A673 (cell line): ENCODE data around the gene ARHGAP6. TPM values are rescaled to one million over a fixed set of nuclear protein-coding genes. Genes with fewer than 3 reads are reported as not detected.

Source experiments
- BruUV-seq: library from RNA; stranded (reverse); fragments of 400-500 nt; replicated peaks from 2 replicates; lab custom pipeline; 2021; lab: Mats Ljungman, UMichigan
- CTCF ChIA-PET: fragments of 300-600 bp; sonication (Branson Sonifier 250); formaldehyde crosslinking; loops from one replicate; lab custom pipeline; 2022; ENCODE audit warnings: antibody characterized with exemption; lab: Charles Lee
- POLR2A ChIA-PET: fragments of 300-600 bp; sonication (Branson Sonifier 250); formaldehyde crosslinking; loops from one replicate; lab custom pipeline; 2022; ENCODE audit warnings: antibody characterized with exemption; ENCODE audit not compliant: low non-redundant PET; lab: Charles Lee
- DNase-seq: peaks from one replicate; pipeline ENCODE4 v3.0.0-alpha.2; 2015; ENCODE audit warnings: low spot score
- H3K27ac ChIP-seq: fragments of 200-600 bp; sonication (generic); 2 replicates; pipeline ENCODE4 v1.5.1; 2016; ENCODE audit warnings: mixed run types, low read depth, mild to moderate bottlenecking, mixed read lengths, antibody characterized with exemption, low read length; ENCODE audit not compliant: poor library complexity, severe bottlenecking
- H3K27me3 ChIP-seq: fragments of 200-600 bp; sonication (generic); replicated peaks from 2 replicates; pipeline ENCODE4 v1.6.1; 2017; ENCODE audit warnings: mixed run types, low read depth, mild to moderate bottlenecking, mixed read lengths, antibody characterized with exemption, low read length; ENCODE audit not compliant: insufficient read depth, poor library complexity
- H3K36me3 ChIP-seq: fragments of 200-600 bp; sonication (generic); 2 replicates; pipeline ENCODE4 v1.6.1; 2016; ENCODE audit warnings: mixed run types, mild to moderate bottlenecking, mixed read lengths, antibody characterized with exemption, low read length; ENCODE audit not compliant: insufficient read depth, poor library complexity, severe bottlenecking
- H3K4me1 ChIP-seq: fragments of 200-600 bp; sonication (generic); 2 replicates; pipeline ENCODE4 v1.6.1; 2017; ENCODE audit warnings: mixed run types, mild to moderate bottlenecking, mixed read lengths, antibody characterized with exemption, low read length; ENCODE audit not compliant: insufficient read depth, poor library complexity, severe bottlenecking
- H3K4me3 ChIP-seq: fragments of 200-600 bp; sonication (generic); 2 replicates; pipeline ENCODE4 v1.5.1; 2016; ENCODE audit warnings: low read depth, mixed run types, mild to moderate bottlenecking, mixed read lengths, low read length; ENCODE audit not compliant: poor library complexity, severe bottlenecking
- H3K9me3 ChIP-seq: fragments of 200-600 bp; sonication (generic); 2 replicates; pipeline ENCODE4 v1.6.1; 2016; ENCODE audit warnings: mixed run types, low read depth, mild to moderate bottlenecking, mixed read lengths, antibody characterized with exemption, low read length; ENCODE audit not compliant: poor library complexity, severe bottlenecking
- EZH2 ChIP-seq: fragments of 200-600 bp; sonication (generic); IDR thresholded peaks from 2 replicates; pipeline ENCODE4 v1.6.1; 2017; ENCODE audit warnings: borderline replicate concordance, low read depth, mild to moderate bottlenecking, mixed read lengths, antibody characterized with exemption, low read length; ENCODE audit not compliant: poor library complexity, severe bottlenecking
- intact Hi-C: fragments of 100-400 bp; cut with micrococcal nuclease; formaldehyde crosslinking; loops from one replicate; pipeline ENCODE4 v1.10.0; 2022; ENCODE audit not compliant: unreplicated experiment
- total RNA-seq: library from RNA; stranded (reverse); gene quantifications from 2 replicates; pipeline ENCODE4 v1.2.3, GENCODE V29; 2021
- TF ChIP-seq, protein P1 (sequence below): fragments of 300-800, 200-600 bp; sonication (generic); conservative IDR thresholded peaks from 2 replicates; pipeline ENCODE4 v1.5.1; 2017; ENCODE audit warnings: low read depth, mild to moderate bottlenecking, antibody characterized with exemption, low read length, moderate library complexity, mixed read lengths

ARHGAP6 gene
- total RNA-seq, 1 experiment from 2014 or later: not detected

DNA sequence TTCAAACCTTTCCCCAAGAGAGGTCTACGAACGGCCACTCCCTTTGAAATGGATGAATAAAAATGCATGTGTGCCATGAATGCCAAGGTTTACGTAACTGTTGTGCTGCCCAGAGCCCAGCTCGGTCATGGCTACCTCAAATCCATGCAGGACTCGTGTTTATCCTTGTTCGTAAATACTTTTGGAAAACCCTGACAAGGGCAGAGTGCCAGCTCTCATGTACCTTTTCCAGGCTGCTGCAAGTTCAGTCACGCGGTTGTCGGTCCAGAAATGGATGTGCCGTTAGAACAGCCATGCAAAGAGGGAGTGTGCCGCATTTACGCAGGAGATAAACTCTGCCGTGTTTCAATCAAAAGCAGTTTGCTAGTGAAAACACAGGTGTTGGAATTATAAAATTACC lies 249.1 kb downstream of the ARHGAP6 start:
- Histone ChIP-seq H3K36me3 (no peaks in the 10 kb centered on the region), H3K4me3 (no peak overlapping the region), H3K27me3 (no peaks in the 10 kb centered on the region), H3K4me1 (no peaks in the 10 kb centered on the region), H3K9me3 (no peaks in the 10 kb centered on the region), H3K27ac (no peak overlapping the region)
- CTCF ChIA-PET: no interaction called here
- TF ChIP-seq, protein P1, sequence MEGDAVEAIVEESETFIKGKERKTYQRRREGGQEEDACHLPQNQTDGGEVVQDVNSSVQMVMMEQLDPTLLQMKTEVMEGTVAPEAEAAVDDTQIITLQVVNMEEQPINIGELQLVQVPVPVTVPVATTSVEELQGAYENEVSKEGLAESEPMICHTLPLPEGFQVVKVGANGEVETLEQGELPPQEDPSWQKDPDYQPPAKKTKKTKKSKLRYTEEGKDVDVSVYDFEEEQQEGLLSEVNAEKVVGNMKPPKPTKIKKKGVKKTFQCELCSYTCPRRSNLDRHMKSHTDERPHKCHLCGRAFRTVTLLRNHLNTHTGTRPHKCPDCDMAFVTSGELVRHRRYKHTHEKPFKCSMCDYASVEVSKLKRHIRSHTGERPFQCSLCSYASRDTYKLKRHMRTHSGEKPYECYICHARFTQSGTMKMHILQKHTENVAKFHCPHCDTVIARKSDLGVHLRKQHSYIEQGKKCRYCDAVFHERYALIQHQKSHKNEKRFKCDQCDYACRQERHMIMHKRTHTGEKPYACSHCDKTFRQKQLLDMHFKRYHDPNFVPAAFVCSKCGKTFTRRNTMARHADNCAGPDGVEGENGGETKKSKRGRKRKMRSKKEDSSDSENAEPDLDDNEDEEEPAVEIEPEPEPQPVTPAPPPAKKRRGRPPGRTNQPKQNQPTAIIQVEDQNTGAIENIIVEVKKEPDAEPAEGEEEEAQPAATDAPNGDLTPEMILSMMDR: no peak
- no peak for TF ChIP-seq EZH2
- POLR2A ChIA-PET: no interaction called here
- intact Hi-C loops: no loop called here
- DNase-seq: no peak
- BruUV-seq: no TSS peak

DNA sequence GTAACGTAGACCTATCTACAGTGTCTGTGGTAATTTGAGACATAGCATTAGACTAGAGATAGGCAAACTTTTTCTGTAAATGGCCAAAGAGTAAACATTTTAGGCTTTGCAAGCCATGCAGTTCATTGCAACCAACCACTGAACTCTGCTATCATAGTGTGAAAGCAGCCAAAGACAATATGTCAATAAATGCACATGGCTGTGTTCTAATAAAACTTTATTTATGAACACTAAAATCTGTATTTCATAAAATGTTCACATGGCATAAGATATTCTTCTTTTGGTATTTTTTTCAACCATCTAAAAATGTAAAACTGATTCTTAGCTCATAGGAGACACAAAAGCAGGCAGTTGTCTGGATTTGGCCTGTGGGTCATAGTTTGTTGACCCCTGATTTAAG lies 251.6 kb downstream of the ARHGAP6 start:
- CTCF ChIA-PET: no interaction called here
- no TSS peak for BruUV-seq
- intact Hi-C loops: no loop called here
- Histone ChIP-seq H3K27me3 (no peaks in the 10 kb centered on the region), H3K9me3 (no peaks in the 10 kb centered on the region), H3K4me3 (no peak overlapping the region), H3K4me1 (no peaks in the 10 kb centered on the region), H3K27ac (no peak overlapping the region), H3K36me3 (no peaks in the 10 kb centered on the region)
- TF ChIP-seq, protein P1: no peak
- no peak for TF ChIP-seq EZH2
- POLR2A ChIA-PET: no interaction called here
- no peak for DNase-seq

DNA sequence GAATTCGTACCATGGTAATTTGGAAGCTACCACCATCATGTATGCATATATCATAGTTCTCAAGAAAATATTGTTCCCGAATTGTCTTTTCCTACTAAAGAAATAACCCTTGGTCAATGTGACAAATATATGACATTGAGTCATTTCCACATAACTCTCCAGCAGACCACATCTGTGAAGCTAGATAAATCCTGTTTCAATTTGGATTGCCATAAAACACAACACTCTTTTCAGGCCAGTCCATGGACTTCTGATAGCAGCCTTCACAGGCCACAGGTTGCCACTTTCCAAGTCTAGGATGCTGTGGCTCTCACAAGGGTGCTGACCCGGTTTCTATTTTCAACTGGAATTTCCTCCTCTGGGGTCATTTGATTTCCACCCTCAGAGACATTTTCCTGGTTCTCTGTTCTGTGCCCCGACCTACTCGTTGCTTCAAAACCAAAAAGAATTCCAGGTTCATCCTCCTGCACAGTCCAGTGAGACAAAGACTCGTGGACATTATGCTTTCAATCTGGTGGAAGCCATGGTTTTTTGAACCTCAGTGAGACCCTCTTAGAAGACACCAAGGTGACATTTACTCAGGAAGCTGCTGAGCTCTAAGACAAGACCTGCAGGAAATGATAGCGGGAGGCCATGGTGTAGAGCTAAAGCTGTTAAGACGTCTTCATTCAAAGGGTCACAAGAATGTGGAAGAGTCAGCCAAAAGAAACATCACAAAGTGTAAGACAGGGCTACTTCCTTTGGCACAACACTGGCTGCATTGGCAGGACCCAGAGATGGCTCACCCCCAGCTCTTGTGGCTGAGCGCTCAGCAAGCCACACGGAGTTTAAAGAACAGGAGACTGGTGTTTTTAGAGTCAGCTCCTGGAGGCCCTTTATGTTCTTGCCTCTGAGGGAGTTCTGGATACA lies 252.8 kb downstream of the ARHGAP6 start:
- H3K27ac ChIP-seq: no peak overlapping the region
- intact Hi-C loops: no loop called here
- H3K36me3 ChIP-seq: no peaks in the 10 kb centered on the region
- H3K9me3 ChIP-seq: no peaks in the 10 kb centered on the region
- ChIA-PET POLR2A (no interaction called here), CTCF (no interaction called here)
- no peaks in the 10 kb centered on the region for H3K27me3 ChIP-seq
- TF ChIP-seq, protein P1: no peak
- no peak for TF ChIP-seq EZH2
- H3K4me3 ChIP-seq: no peak overlapping the region
- BruUV-seq: no TSS peak
- no peaks in the 10 kb centered on the region for H3K4me1 ChIP-seq
- DNase-seq: no peak
